Smooth muscle cell (in vitro differentiated cells): ENCODE data around the gene ODAD2. TPM values are rescaled to one million over a fixed set of nuclear protein-coding genes. Genes with fewer than 3 reads are reported as not detected.

Experiments used
- DNase-seq: peaks from one replicate; lab custom pipeline; 2025; ENCODE audit not compliant: unreplicated experiment; lab: John Stamatoyannopoulos, UW
- H2AFZ ChIP-seq: fragments of 200-600 bp; sonication (generic); 2 replicates; pipeline ENCODE4 v1.6.0; 2016; ENCODE audit warnings: antibody characterized with exemption, low read depth, mild to moderate bottlenecking
- H3F3A ChIP-seq: fragments of 200-600 bp; sonication (generic); 2 replicates; pipeline ENCODE4 v1.6.0; 2017; ENCODE audit warnings: antibody characterized with exemption, low read depth
- H3K27ac ChIP-seq: fragments of 200-600 bp; sonication (generic); 2 replicates; pipeline ENCODE4 v1.5.1; 2016; ENCODE audit warnings: low read depth, mild to moderate bottlenecking
- H3K27me3 ChIP-seq: fragments of 200-600 bp; sonication (generic); 2 replicates; pipeline ENCODE4 v1.6.1; 2016; ENCODE audit warnings: low read depth, mild to moderate bottlenecking
- H3K36me3 ChIP-seq: fragments of 200-600 bp; sonication (generic); 2 replicates; pipeline ENCODE4 v1.5.1; 2016; ENCODE audit warnings: low read depth
- H3K4me1 ChIP-seq: fragments of 200-600 bp; sonication (generic); 2 replicates; pipeline ENCODE4 v1.5.1; 2016; ENCODE audit warnings: low read depth
- H3K4me2 ChIP-seq: fragments of 200-600 bp; sonication (generic); 2 replicates; pipeline ENCODE4 v1.6.0; 2016; ENCODE audit warnings: mild to moderate bottlenecking
- H3K4me3 ChIP-seq: fragments of 200-600 bp; sonication (generic); 2 replicates; pipeline ENCODE4 v1.5.1; 2016; ENCODE audit warnings: mild to moderate bottlenecking
- H3K79me2 ChIP-seq: fragments of 200-600 bp; sonication (generic); 2 replicates; pipeline ENCODE4 v1.6.0; 2016; ENCODE audit warnings: low read depth, mild to moderate bottlenecking
- H3K9ac ChIP-seq: fragments of 200-600 bp; sonication (generic); 2 replicates; pipeline ENCODE4 v1.6.0; 2016; ENCODE audit warnings: low read depth
- H3K9me3 ChIP-seq: fragments of 200-600 bp; sonication (generic); replicated peaks from 2 replicates; pipeline ENCODE4 v1.5.1; 2016; ENCODE audit warnings: low read depth
- H4K20me1 ChIP-seq: fragments of 200-600 bp; sonication (generic); 2 replicates; pipeline ENCODE4 v1.6.0; 2016; ENCODE audit warnings: low read depth
- WGBS: methylation state at CpG from one replicate; pipeline ENCODE4 v1.1.7; 2016; ENCODE audit warnings: low lambda C conversion rate; 5-methylcytosine and 5-hydroxymethylcytosine counted together
- polyA plus RNA-seq: library from polyadenylated mRNA; unstranded; fragments of >200 nt; fragmentation: Nextera tagmentation; extraction: Ambion mirVana; gene quantifications from 2 replicates; pipeline ENCODE4 v1.2.1, GENCODE V29; 2016
- total RNA-seq: library from RNA; depleted of rRNA; stranded (reverse); fragments of >200 nt; gene quantifications from 2 replicates; pipeline ENCODE4 v1.2.3, GENCODE V29; 2014
- TF ChIP-seq, protein P1 (sequence below): fragments of 200-600 bp; sonication (generic); IDR thresholded peaks from 2 replicates; pipeline ENCODE4 v1.5.1; 2017; ENCODE audit warnings: borderline replicate concordance, mild to moderate bottlenecking, antibody characterized with exemption; ENCODE audit not compliant: insufficient read depth, poor library complexity, severe bottlenecking

The ODAD2 gene
- total and polyA plus RNA-seq, 2 experiments from 2014 or later = 0.45 TPM; not detected in 1

DNA sequence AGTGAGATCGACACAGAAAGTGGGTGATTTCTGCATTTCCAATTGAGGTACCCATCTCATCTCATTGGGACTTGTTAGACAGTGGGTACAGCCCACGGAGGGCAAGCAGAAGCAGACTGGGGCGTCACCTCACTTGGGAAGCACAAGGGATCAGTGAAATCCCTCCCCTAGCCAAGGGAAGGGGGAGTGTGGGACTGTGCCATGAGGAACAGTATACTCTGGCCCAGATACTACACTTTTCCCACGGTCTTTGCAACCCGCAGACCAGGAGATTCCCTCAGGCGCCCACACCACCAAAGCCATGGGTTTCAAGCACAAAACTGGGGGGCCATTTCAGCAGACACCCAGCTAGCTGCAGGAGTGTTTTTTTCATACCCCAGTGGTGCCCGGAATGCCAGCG is 99.8 kb downstream of the ODAD2 start:
- Histone ChIP-seq H2AFZ (no peak overlapping the region), H3K79me2 (no peaks in the 10 kb centered on the region), H3K36me3 (no peaks in the 10 kb centered on the region), H3K4me2 (no peak overlapping the region), H3K27ac (no peak overlapping the region), H4K20me1 (no peaks in the 10 kb centered on the region), H3K9ac (no peak overlapping the region), H3F3A (no peaks in the 10 kb centered on the region), H3K9me3 (no peaks in the 10 kb centered on the region), H3K4me1 (no peaks in the 10 kb centered on the region), H3K27me3 (no peaks in the 10 kb centered on the region), H3K4me3 (no peak overlapping the region)
- WGBS = 81% methylated on average over 8 of the region's 8 CpGs
- no peak for DNase-seq
- TF ChIP-seq, protein P1, sequence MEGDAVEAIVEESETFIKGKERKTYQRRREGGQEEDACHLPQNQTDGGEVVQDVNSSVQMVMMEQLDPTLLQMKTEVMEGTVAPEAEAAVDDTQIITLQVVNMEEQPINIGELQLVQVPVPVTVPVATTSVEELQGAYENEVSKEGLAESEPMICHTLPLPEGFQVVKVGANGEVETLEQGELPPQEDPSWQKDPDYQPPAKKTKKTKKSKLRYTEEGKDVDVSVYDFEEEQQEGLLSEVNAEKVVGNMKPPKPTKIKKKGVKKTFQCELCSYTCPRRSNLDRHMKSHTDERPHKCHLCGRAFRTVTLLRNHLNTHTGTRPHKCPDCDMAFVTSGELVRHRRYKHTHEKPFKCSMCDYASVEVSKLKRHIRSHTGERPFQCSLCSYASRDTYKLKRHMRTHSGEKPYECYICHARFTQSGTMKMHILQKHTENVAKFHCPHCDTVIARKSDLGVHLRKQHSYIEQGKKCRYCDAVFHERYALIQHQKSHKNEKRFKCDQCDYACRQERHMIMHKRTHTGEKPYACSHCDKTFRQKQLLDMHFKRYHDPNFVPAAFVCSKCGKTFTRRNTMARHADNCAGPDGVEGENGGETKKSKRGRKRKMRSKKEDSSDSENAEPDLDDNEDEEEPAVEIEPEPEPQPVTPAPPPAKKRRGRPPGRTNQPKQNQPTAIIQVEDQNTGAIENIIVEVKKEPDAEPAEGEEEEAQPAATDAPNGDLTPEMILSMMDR = no peak

DNA sequence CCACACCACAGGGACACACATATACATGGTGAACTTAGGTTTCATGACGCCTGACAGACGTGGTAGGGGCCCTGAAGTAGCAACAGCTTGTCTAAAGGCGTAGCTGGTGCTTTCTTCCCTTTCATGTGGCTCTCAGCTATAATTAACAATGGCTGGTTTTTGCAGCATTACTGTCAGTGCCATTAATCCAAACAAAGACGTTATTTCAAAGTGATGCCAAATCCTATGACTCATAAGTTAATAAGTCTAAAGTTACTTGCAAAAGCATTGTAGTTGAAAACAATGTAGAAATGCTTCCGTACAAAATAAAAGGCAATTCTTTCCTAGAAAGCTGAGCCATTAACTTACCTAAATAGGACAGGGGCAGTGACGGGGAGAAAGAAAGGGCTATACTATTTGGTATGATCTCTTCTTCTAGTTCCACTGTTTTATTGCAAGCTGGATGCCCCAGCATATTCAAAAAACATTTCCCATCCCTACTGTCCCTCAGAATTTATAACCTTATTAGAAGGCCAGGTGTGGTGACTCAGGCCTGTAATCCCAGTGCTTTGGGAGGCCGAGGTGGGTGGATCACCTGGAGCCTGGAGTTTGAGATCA is 105.4 kb downstream of the ODAD2 start:
- Histone ChIP-seq H3K4me1 (no peaks in the 10 kb centered on the region), H3K4me3 (no peak overlapping the region), H3K4me2 (no peak overlapping the region), H3K79me2 (no peaks in the 10 kb centered on the region), H3K27me3 (no peaks in the 10 kb centered on the region), H3K9me3 (no peaks in the 10 kb centered on the region), H4K20me1 (no peaks in the 10 kb centered on the region), H3K36me3 (no peaks in the 10 kb centered on the region), H3K9ac (no peak overlapping the region), H2AFZ (no peak overlapping the region), H3F3A (no peaks in the 10 kb centered on the region), H3K27ac (no peak overlapping the region)
- no peak for DNase-seq
- 76% methylated on average over 7 of the region's 7 CpGs for WGBS
- TF ChIP-seq, protein P1 = no peak

DNA sequence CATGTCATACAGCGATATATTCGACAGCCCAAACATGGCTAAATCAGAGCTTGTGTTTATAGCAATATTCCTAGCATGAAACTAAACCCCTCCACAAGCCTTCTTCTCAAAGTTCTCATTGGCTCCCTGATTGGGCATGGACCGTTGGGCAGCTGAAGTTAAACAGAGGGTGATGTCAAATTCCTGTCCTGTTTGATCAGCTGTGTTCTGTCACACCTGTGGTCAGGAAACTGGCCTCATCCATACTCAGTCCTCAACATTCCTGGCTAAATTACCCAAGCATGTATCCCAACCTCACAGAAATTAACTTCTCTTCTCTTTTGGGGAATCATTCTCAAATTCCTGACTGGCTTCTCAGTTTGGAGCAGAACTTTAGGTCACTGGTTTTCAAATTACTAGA is 107.9 kb downstream of the ODAD2 start:
- H3K27me3 ChIP-seq = no peaks in the 10 kb centered on the region
- H3K4me1 ChIP-seq = no peaks in the 10 kb centered on the region
- no peak overlapping the region for H3K9ac ChIP-seq
- H4K20me1 ChIP-seq = no peaks in the 10 kb centered on the region
- no peaks in the 10 kb centered on the region for H3K79me2 ChIP-seq
- H2AFZ ChIP-seq = no peak overlapping the region
- no peak overlapping the region for H3K27ac ChIP-seq
- TF ChIP-seq, protein P1 = no peak
- H3K4me3 ChIP-seq = no peak overlapping the region
- H3K4me2 ChIP-seq = no peak overlapping the region
- H3K36me3 ChIP-seq = no peaks in the 10 kb centered on the region
- DNase-seq = no peak
- H3F3A ChIP-seq = no peaks in the 10 kb centered on the region
- no peaks in the 10 kb centered on the region for H3K9me3 ChIP-seq
- 81% methylated on average over 3 of the region's 3 CpGs for WGBS

DNA sequence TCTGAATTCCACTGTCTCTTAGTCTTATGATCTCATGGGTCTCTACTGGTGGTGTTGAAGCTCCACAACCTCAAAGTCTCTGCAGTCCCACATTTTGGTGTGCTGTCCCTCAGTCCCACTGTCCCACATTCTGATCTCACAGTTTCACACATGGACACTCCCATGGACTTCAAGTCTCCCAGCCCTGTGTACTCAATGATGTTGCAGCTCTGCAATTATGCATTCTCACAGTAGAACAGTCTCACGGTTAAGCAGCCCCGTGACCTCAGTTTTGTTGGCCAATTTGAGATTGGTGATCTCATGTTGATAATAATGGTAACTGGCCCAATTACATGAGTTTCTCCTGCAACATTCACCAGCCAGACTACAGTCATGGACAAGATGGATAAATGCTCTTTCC is 109.4 kb downstream of the ODAD2 start:
- no peak overlapping the region for H3K4me2 ChIP-seq
- no peak overlapping the region for H2AFZ ChIP-seq
- no peaks in the 10 kb centered on the region for H3K9me3 ChIP-seq
- no peaks in the 10 kb centered on the region for H4K20me1 ChIP-seq
- H3F3A ChIP-seq = no peaks in the 10 kb centered on the region
- no peaks in the 10 kb centered on the region for H3K27me3 ChIP-seq
- WGBS = 84% methylated on average over 2 of the region's 2 CpGs
- no peaks in the 10 kb centered on the region for H3K79me2 ChIP-seq
- H3K4me1 ChIP-seq = no peaks in the 10 kb centered on the region
- no peak overlapping the region for H3K27ac ChIP-seq
- no peak for DNase-seq
- H3K4me3 ChIP-seq = no peak overlapping the region
- H3K36me3 ChIP-seq = no peaks in the 10 kb centered on the region
- TF ChIP-seq, protein P1 = no peak
- H3K9ac ChIP-seq = no peak overlapping the region
